ENCODE data around the gene EXOC4. TPM values are rescaled to one million over a fixed set of nuclear protein-coding genes. Genes with fewer than 3 reads are reported as not detected.

EXOC4 gene
- total and polyA plus RNA-seq, 2 donors (not counting 1 experiment from before 2014, with no cell fraction given) = 79.6 to 158 TPM

GRCh38 chr7:133573554-133574265 lies 320.8 kb downstream of the EXOC4 start:
- Histone ChIP-seq H3K36me3 (ENCODE audit: control insufficient read depth, insufficient read depth, low read length) (no peaks in the 10 kb centered on the region), H3K9me3 (ENCODE audit: control insufficient read depth, insufficient read depth, low read depth, low read length) (no peaks in the 10 kb centered on the region), H2AFZ (ENCODE audit: low read length) (no peak overlapping the region), H3K4me2 (ENCODE audit: extremely low read depth, insufficient read depth, low read length) (no peak overlapping the region), H3K4me3 (replicated peaks in 1 of 4; ENCODE audit: control extremely low read depth in 1 of 4, insufficient read depth in 1 of 4, low read depth in 3 of 4, low read length in 4 of 4) (no peak overlapping the region), H3K27me3 (ENCODE audit: control insufficient read depth, insufficient read depth, low read length) (no peaks in the 10 kb centered on the region), H3K27ac (ENCODE audit: insufficient read depth, low read length) (no peak overlapping the region), H3K4me1 (ENCODE audit: control insufficient read depth, extremely low read depth, insufficient read depth, low read length) (no peaks in the 10 kb centered on the region), H4K20me1 (ENCODE audit: control insufficient read depth, extremely low read depth, insufficient read depth, low read length) (no peaks in the 10 kb centered on the region), H3K79me2 (ENCODE audit: control insufficient read depth, insufficient read depth, low read length) (no peaks in the 10 kb centered on the region), H3K9ac (ENCODE audit: insufficient read depth, low read length) (no peak overlapping the region)
- TF ChIP-seq CTCF (conservative IDR thresholded peaks at IDR 0.05 in 1 of 2, IDR thresholded peaks at IDR 0.05 in 1 of 2; ENCODE audit: low read depth in 1 of 2, low read length in 2 of 2) = no peak
- no peak for TF ChIP-seq EZH2 (IDR thresholded peaks at IDR 0.05; ENCODE audit: low read length, missing control alignments)
- DNase-seq (ENCODE audit: low read depth in 2 of 2) = no peak

GRCh38 chr7:133575726-133576440 lies 323.0 kb downstream of the EXOC4 start:
- Histone ChIP-seq H4K20me1 (ENCODE audit: control insufficient read depth, extremely low read depth, insufficient read depth, low read length) (no peaks in the 10 kb centered on the region), H3K36me3 (ENCODE audit: control insufficient read depth, insufficient read depth, low read length) (no peaks in the 10 kb centered on the region), H3K27ac (ENCODE audit: insufficient read depth, low read length) (no peak overlapping the region), H3K9me3 (ENCODE audit: control insufficient read depth, insufficient read depth, low read depth, low read length) (no peaks in the 10 kb centered on the region), H3K9ac (ENCODE audit: insufficient read depth, low read length) (no peak overlapping the region), H3K4me1 (ENCODE audit: control insufficient read depth, extremely low read depth, insufficient read depth, low read length) (no peaks in the 10 kb centered on the region), H2AFZ (ENCODE audit: low read length) (no peak overlapping the region), H3K79me2 (ENCODE audit: control insufficient read depth, insufficient read depth, low read length) (no peaks in the 10 kb centered on the region), H3K4me2 (ENCODE audit: extremely low read depth, insufficient read depth, low read length) (no peak overlapping the region), H3K27me3 (ENCODE audit: control insufficient read depth, insufficient read depth, low read length) (no peaks in the 10 kb centered on the region), H3K4me3 (replicated peaks in 1 of 4; ENCODE audit: control extremely low read depth in 1 of 4, insufficient read depth in 1 of 4, low read depth in 3 of 4, low read length in 4 of 4) (no peak overlapping the region)
- TF ChIP-seq EZH2 (IDR thresholded peaks at IDR 0.05; ENCODE audit: low read length, missing control alignments) = no peak
- no peak for TF ChIP-seq CTCF (conservative IDR thresholded peaks at IDR 0.05 in 1 of 2, IDR thresholded peaks at IDR 0.05 in 1 of 2; ENCODE audit: low read depth in 1 of 2, low read length in 2 of 2)
- DNase-seq (ENCODE audit: low read depth in 2 of 2) = peak; percentile 12 to 33

GRCh38 chr7:133576612-133577168 lies 323.8 kb downstream of the EXOC4 start:
- H3K27me3 ChIP-seq (ENCODE audit: control insufficient read depth, insufficient read depth, low read length) = no peaks in the 10 kb centered on the region
- H3K9me3 ChIP-seq (ENCODE audit: control insufficient read depth, insufficient read depth, low read depth, low read length) = no peaks in the 10 kb centered on the region
- H4K20me1 ChIP-seq (ENCODE audit: control insufficient read depth, extremely low read depth, insufficient read depth, low read length) = no peaks in the 10 kb centered on the region
- no peak overlapping the region for H3K4me3 ChIP-seq (replicated peaks in 1 of 4; ENCODE audit: control extremely low read depth in 1 of 4, insufficient read depth in 1 of 4, low read depth in 3 of 4, low read length in 4 of 4)
- no peaks in the 10 kb centered on the region for H3K4me1 ChIP-seq (ENCODE audit: control insufficient read depth, extremely low read depth, insufficient read depth, low read length)
- TF ChIP-seq CTCF (conservative IDR thresholded peaks at IDR 0.05 in 1 of 2, IDR thresholded peaks at IDR 0.05 in 1 of 2; ENCODE audit: low read depth in 1 of 2, low read length in 2 of 2) = no peak
- TF ChIP-seq EZH2 (IDR thresholded peaks at IDR 0.05; ENCODE audit: low read length, missing control alignments) = no peak
- H3K4me2 ChIP-seq (ENCODE audit: extremely low read depth, insufficient read depth, low read length) = no peak overlapping the region
- no peak overlapping the region for H3K9ac ChIP-seq (ENCODE audit: insufficient read depth, low read length)
- no peak overlapping the region for H3K27ac ChIP-seq (ENCODE audit: insufficient read depth, low read length)
- no peaks in the 10 kb centered on the region for H3K79me2 ChIP-seq (ENCODE audit: control insufficient read depth, insufficient read depth, low read length)
- no peaks in the 10 kb centered on the region for H3K36me3 ChIP-seq (ENCODE audit: control insufficient read depth, insufficient read depth, low read length)
- no peak overlapping the region for H2AFZ ChIP-seq (ENCODE audit: low read length)
- no peak for DNase-seq (ENCODE audit: low read depth in 2 of 2)

Measured in fibroblast of lung (primary cell).